Ammon's horn (tissue), 1 donor: ENCODE measurements around the gene OBP2B.
"Not testable (repeated sequence)": the region's sequence is repeated elsewhere in the genome, so short reads cannot be mapped to it uniquely, and the experiment has no call there.

Experiments used
- DNase-seq: peaks from one replicate; pipeline ENCODE4 v3.0.0-alpha.2; 2016; ENCODE audit warnings: low spot score

OBP2B gene

GRCh38 chr9:133208880-133209300 is at the start of gene OBP2B:
Gene OBP2B (minus strand): TSS chr9:133209250. CDS start chr9:133209199, 51 bp downstream.
- not testable (repeated sequence) for DNase-seq

- no peak for DNase-seq
Observed at GRCh38 chr9:133258061-133259015, 49.3 kb upstream of the OBP2B start.

GRCh38 chr9:133257465-133257956 is 48.5 kb upstream of the OBP2B start:
- no peak for DNase-seq

GRCh38 chr9:133256686-133257091 is 47.6 kb upstream of the OBP2B start:
- no peak for DNase-seq

GRCh38 chr9:133256136-133256461 is 47.0 kb upstream of the OBP2B start:
- DNase-seq, result no peak

GRCh38 chr9:133255371-133256135 is 46.5 kb upstream of the OBP2B start:
- no peak for DNase-seq

DNA sequence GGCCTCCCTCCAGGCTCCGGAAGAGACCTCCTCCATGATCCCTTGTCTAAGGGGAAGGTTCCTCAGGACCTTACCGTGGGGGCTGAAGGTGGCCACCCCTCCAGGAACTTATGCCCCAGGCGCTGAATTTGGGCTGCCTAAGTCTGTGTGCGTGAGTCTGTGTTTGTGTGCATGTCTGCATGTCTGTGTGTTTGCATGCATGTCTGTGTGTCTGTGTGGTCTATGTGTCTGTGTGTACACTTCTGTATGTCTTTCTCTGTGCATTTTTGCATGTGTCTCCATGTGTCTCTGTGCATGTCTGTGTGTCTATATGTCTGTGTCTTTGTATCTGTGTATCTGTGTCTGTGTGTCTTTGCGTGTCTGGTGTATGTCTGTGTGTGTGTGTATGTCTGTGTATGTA is 45.4 kb upstream of the OBP2B start:
- DNase-seq, result no peak

DNA sequence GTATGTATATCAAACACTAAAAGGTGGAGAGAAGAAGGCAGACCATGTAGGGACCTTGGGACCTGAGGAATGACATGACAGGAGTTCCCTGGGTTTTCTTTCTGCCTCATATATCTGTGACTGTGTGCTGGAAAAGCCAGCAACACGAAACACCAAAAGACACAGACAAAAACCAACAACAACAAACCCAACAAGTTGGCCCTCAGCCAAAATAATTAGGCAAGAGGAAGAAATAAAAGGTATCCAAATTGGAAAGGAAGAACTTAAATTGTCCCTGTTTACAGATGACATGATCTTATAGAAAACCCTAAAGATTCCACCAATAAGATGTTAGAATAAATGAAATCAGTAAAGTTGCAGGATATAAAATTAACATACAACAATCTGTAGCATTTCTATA is 44.2 kb upstream of the OBP2B start:
- DNase-seq, result no peak

- no peak for DNase-seq
Observed at GRCh38 chr9:133252301-133253020, 43.4 kb upstream of the OBP2B start.

DNA sequence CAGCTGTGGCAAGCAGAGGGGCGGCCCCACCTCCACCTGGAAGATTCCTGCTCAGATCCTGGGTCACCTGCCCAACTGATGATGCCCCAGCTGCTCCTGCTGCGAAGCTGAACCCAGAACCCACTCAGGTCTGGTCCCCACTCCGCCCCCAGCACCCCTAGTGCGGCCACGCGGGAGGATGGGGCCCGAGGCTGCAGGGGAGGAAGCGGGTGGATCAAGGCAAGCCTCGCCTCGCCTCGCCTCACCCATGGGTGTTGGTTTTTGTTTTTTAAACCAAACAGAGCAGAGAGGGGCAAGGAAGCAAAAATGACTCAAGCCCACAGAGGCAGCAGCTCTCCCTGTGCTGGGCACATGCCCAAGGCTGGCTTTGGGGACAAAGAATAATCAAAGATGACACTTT is 42.7 kb upstream of the OBP2B start:
- DNase-seq, result no peak

DNA sequence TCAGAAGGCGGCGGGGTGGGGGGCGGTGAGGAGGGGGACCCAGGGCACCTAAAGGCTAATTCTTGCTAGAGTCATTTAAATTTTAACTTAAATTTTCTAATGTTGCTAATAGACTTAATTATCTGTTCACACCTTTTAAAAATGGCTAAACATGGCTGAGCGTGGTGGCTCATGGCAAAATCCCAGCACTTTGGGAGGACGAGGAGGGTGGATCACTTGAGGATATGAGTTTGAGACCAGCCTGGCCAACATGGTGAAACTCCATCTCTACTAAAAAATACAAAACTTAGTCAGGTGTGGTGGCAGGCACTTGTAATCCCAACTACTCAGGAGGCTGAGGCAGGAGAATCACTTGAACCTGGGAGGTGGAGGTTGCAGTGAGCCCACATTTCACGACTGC is 42.2 kb upstream of the OBP2B start:
- DNase-seq, result not testable (repeated sequence)

GRCh38 chr9:133250741-133251170 is 41.7 kb upstream of the OBP2B start:
- no peak for DNase-seq

DNA sequence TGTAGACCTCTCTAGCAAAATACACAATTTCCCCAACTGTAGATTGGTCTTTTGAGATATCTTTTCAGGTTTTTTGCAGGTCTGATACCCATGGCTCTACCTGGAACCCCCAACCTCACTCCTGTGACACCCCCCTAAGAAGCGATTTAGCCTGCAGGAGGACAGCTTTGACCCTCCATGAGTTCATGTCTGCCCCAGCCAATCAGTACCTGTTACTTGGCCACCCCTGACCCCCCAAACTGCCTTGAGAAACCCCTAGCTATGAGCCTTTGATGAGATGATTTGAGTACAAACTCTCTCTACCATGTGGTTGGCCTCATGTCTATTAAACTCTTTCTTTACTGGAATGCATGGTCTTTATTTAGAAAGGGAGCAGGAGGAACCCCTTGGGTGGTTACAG is 40.3 kb upstream of the OBP2B start:
- no peak for DNase-seq

GRCh38 chr9:133248726-133249295 is 39.8 kb upstream of the OBP2B start:
- DNase-seq, result no peak

DNA sequence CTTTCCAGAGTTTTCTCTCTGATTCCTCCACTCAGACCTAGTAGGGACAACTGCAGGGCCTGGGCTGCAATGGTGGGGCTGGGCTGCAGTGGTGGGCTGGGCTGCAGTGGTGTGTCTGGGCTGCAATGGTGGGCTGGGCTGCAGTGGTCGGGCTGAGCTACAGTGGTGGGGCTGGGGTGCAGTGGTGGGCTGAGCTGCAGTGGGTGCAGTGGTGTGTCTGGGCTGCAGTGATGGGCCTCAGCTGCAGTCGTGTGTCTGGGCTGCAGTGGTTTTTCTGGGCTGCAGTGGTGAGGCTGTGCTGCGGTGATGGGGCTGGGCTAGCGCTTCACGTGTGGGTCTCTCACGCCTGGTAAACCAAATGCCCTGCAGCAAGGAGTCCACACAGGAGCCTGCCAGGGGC is 38.6 kb upstream of the OBP2B start:
- DNase-seq, result no peak

GRCh38 chr9:133246991-133247390 is 37.9 kb upstream of the OBP2B start:
- no peak for DNase-seq

GRCh38 chr9:133246562-133246961 is 37.5 kb upstream of the OBP2B start:
- DNase-seq, result no peak

- no peak for DNase-seq
Observed at GRCh38 chr9:133242991-133243390, 33.9 kb upstream of the OBP2B start.

GRCh38 chr9:133242241-133242640 is 33.2 kb upstream of the OBP2B start:
- no peak for DNase-seq

- DNase-seq, result no peak
Observed at GRCh38 chr9:133239533-133240090, 30.6 kb upstream of the OBP2B start.

DNA sequence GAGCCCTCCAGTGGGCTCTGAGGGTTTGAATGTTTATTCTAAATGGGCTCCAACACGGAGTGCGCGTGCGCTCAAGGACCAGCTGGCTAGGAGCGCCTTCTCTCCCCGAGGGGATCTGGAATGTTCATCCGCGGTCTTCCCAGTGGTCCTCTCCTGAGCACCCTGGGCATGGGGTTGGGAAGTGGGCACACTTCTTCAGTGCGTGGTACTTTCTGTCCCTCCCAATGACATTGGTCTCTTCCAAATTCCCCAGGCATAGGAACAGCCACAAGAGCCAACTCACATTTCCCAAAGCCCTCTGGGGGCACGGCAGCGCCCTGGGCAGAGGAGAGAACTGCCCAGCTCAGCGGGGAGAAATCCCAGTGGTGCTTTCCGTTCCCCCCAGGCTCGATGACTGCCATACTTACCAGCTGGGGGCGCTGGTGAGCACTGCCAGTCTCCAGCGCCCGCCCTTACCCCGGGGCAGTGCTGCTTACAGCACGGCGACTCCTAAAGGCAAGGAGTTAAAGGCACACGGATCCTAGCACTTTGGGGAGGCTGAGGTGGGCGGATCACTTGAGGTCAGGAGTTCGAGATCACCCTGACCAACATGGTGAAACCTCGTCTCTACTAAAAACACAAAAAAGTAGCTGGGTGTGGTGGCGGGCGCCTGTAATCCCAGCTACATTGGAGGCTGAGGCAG is 29.9 kb upstream of the OBP2B start:
- peak; percentile 10 for DNase-seq
